Measurements from ENCODE around the gene CD99.

DNA sequence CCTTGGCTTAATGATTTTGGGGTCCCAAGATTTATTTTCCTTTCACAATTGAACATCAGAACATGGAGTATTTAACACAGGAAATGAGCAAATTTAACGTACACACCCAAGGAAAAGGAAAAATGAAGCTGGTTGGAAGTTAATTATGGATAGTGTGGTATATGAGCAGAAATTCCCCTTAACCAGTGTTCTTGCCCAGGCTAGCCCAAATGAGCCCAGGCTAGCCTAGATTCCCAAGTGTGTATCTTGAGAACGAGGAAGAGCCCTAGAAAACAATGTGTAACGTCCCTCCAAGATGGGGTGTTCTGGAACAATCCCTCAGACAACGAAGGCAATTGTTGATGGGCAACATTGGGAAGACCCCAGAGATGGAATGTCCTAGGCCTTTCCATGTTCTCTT is 94.4 kb downstream of the CD99 start:
- TF ChIP-seq, protein P1, sequence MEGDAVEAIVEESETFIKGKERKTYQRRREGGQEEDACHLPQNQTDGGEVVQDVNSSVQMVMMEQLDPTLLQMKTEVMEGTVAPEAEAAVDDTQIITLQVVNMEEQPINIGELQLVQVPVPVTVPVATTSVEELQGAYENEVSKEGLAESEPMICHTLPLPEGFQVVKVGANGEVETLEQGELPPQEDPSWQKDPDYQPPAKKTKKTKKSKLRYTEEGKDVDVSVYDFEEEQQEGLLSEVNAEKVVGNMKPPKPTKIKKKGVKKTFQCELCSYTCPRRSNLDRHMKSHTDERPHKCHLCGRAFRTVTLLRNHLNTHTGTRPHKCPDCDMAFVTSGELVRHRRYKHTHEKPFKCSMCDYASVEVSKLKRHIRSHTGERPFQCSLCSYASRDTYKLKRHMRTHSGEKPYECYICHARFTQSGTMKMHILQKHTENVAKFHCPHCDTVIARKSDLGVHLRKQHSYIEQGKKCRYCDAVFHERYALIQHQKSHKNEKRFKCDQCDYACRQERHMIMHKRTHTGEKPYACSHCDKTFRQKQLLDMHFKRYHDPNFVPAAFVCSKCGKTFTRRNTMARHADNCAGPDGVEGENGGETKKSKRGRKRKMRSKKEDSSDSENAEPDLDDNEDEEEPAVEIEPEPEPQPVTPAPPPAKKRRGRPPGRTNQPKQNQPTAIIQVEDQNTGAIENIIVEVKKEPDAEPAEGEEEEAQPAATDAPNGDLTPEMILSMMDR (IDR thresholded peaks at IDR 0.05; ENCODE audit: insufficient read depth, low read length, poor library complexity, severe bottlenecking), result no peak
- no peak for TF ChIP-seq EZH2phosphoT487 (conservative IDR thresholded peaks at IDR 0.05; ENCODE audit: low read length)

Measured in SU-DHL-6 (cell line).